ENCODE data around the gene HOXC10.

Gene HOXC10

DNA sequence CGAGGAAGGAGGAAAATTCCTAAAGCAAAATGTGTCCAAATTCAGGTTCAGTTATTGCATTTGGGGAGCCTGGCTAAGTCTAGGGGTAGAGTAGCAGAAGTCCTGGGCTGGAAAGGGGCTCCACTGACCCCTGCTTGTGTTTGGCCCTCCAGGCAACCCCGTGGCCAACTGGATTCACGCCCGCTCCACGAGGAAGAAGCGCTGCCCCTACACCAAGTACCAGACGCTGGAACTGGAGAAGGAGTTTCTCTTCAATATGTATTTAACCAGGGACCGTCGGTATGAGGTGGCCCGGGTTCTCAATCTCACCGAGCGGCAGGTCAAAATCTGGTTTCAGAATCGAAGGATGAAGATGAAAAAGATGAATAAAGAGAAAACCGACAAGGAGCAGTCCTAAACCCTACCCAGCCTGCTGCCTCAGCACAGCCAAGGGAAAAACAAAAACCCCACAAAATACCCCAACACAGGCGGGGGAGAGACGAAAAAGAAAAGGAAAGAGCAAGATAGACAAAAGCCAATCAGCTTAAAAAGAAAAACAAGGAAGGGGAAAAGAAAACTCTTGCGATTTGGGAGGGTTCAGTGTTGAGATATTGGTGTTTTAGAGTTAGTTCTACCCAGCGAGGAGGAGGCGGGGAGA lies 17.4 kb downstream of the HOXC10 start:
- no peak overlapping the region for H3K4me3 ChIP-seq (replicated peaks; ENCODE audit: insufficient read depth, low read length)
- no peak for TF ChIP-seq POLR2AphosphoS5 (IDR thresholded peaks at IDR 0.05; ENCODE audit: low read depth)
- no peak for TF ChIP-seq CTCF (IDR thresholded peaks at IDR 0.05; ENCODE audit: insufficient read depth, low read length)
- no peak for TF ChIP-seq GABPA (IDR thresholded peaks at IDR 0.05; ENCODE audit: low read depth)
- TF ChIP-seq, protein P1, sequence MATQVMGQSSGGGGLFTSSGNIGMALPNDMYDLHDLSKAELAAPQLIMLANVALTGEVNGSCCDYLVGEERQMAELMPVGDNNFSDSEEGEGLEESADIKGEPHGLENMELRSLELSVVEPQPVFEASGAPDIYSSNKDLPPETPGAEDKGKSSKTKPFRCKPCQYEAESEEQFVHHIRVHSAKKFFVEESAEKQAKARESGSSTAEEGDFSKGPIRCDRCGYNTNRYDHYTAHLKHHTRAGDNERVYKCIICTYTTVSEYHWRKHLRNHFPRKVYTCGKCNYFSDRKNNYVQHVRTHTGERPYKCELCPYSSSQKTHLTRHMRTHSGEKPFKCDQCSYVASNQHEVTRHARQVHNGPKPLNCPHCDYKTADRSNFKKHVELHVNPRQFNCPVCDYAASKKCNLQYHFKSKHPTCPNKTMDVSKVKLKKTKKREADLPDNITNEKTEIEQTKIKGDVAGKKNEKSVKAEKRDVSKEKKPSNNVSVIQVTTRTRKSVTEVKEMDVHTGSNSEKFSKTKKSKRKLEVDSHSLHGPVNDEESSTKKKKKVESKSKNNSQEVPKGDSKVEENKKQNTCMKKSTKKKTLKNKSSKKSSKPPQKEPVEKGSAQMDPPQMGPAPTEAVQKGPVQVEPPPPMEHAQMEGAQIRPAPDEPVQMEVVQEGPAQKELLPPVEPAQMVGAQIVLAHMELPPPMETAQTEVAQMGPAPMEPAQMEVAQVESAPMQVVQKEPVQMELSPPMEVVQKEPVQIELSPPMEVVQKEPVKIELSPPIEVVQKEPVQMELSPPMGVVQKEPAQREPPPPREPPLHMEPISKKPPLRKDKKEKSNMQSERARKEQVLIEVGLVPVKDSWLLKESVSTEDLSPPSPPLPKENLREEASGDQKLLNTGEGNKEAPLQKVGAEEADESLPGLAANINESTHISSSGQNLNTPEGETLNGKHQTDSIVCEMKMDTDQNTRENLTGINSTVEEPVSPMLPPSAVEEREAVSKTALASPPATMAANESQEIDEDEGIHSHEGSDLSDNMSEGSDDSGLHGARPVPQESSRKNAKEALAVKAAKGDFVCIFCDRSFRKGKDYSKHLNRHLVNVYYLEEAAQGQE (IDR thresholded peaks at IDR 0.05; ENCODE audit: insufficient replicate concordance, low read depth), result no peak
- TF ChIP-seq SPI1 (IDR thresholded peaks at IDR 0.05; ENCODE audit: borderline replicate concordance, low read depth), result no peak
- no peak for DNase-seq (ENCODE audit: low read depth in 1 of 2, low spot score in 1 of 2)
- H3K27ac ChIP-seq (replicated peaks), result no peak overlapping the region
- peaks cover 91% of the 10 kb centered on the region for H3K27me3 ChIP-seq (ENCODE audit: insufficient read depth, poor library complexity, severe bottlenecking)

- no peak for DNase-seq (ENCODE audit: low read depth in 1 of 2, low spot score in 1 of 2)
- Histone ChIP-seq H3K4me3 (replicated peaks; ENCODE audit: insufficient read depth, low read length) (no peak overlapping the region), H3K27me3 (ENCODE audit: insufficient read depth, poor library complexity, severe bottlenecking) (peaks cover 91% of the 10 kb centered on the region), H3K27ac (replicated peaks) (no peak overlapping the region)
- TF ChIP-seq SPI1 (IDR thresholded peaks at IDR 0.05; ENCODE audit: borderline replicate concordance, low read depth) (no peak), GABPA (IDR thresholded peaks at IDR 0.05; ENCODE audit: low read depth) (no peak), POLR2AphosphoS5 (IDR thresholded peaks at IDR 0.05; ENCODE audit: low read depth) (no peak), CTCF (IDR thresholded peaks at IDR 0.05; ENCODE audit: insufficient read depth, low read length) (no peak)
- TF ChIP-seq, protein P1 (IDR thresholded peaks at IDR 0.05; ENCODE audit: insufficient replicate concordance, low read depth), result no peak
Observed at GRCh38 chr12:54002915-54003389, 18.0 kb downstream of the HOXC10 start.

GRCh38 chr12:54003625-54004024 lies 18.7 kb downstream of the HOXC10 start:
- Histone ChIP-seq H3K27ac (replicated peaks) (no peak overlapping the region), H3K4me3 (replicated peaks; ENCODE audit: insufficient read depth, low read length) (no peak overlapping the region), H3K27me3 (ENCODE audit: insufficient read depth, poor library complexity, severe bottlenecking) (peaks cover 89% of the 10 kb centered on the region)
- DNase-seq (ENCODE audit: low read depth in 1 of 2, low spot score in 1 of 2), result no peak
- TF ChIP-seq SPI1 (IDR thresholded peaks at IDR 0.05; ENCODE audit: borderline replicate concordance, low read depth), result no peak
- no peak for TF ChIP-seq POLR2AphosphoS5 (IDR thresholded peaks at IDR 0.05; ENCODE audit: low read depth)
- TF ChIP-seq, protein P1 (IDR thresholded peaks at IDR 0.05; ENCODE audit: insufficient replicate concordance, low read depth), result no peak
- no peak for TF ChIP-seq GABPA (IDR thresholded peaks at IDR 0.05; ENCODE audit: low read depth)
- TF ChIP-seq CTCF (IDR thresholded peaks at IDR 0.05; ENCODE audit: insufficient read depth, low read length), result no peak
